SU-DHL-6 (cell line): ENCODE results near the gene BLTP3A.

Experiments
- H2AFZ ChIP-seq: fragments of 200-600 bp; sonication (generic); 2 replicates; pipeline ENCODE4 v1.6.1; 2014; ENCODE audit warnings: low read depth, mild to moderate bottlenecking, moderate library complexity, mixed read lengths, antibody characterized with exemption, low read length; ENCODE audit not compliant: severe bottlenecking
- H3F3A ChIP-seq: fragments of 200-600 bp; shearing (Covaris generic); 2 replicates; pipeline ENCODE4 v1.6.0; 2016; ENCODE audit warnings: antibody characterized with exemption, mild to moderate bottlenecking; ENCODE audit not compliant: insufficient read depth
- H3K27ac ChIP-seq: fragments of 200-600 bp; sonication (generic); 2 replicates; pipeline ENCODE4 v1.5.1; 2016; ENCODE audit warnings: low read depth, mild to moderate bottlenecking, low read length, moderate library complexity, mixed read lengths
- H3K27me3 ChIP-seq: fragments of 200-600 bp; sonication (generic), shearing (Covaris generic); 2 replicates; pipeline ENCODE4 v1.6.0; 2014; ENCODE audit warnings: mild to moderate bottlenecking, low read length
- H3K36me3 ChIP-seq: fragments of 200-600 bp; sonication (generic); 2 replicates; pipeline ENCODE4 v1.6.1; 2014; ENCODE audit warnings: mild to moderate bottlenecking, low read length, mixed read lengths
- H3K4me2 ChIP-seq: fragments of 300-600, 200-600 bp; shearing (Covaris generic), sonication (generic); 2 replicates; pipeline ENCODE4 v1.6.0; 2014; ENCODE audit warnings: low read length, low read depth, mild to moderate bottlenecking; ENCODE audit not compliant: poor library complexity, severe bottlenecking
- H3K4me3 ChIP-seq: fragments of 200-600 bp; sonication (generic); 2 replicates; pipeline ENCODE4 v1.5.1; 2014; ENCODE audit warnings: antibody characterized with exemption, low read length, mild to moderate bottlenecking, mixed read lengths; ENCODE audit not compliant: insufficient read depth, poor library complexity, severe bottlenecking
- H3K79me2 ChIP-seq: fragments of 200-600 bp; sonication (generic); 2 replicates; pipeline ENCODE4 v1.6.1; 2014; ENCODE audit warnings: mild to moderate bottlenecking, low read length, moderate library complexity; ENCODE audit not compliant: insufficient read depth
- H3K9ac ChIP-seq: fragments of 200-600 bp; sonication (generic); 2 replicates; pipeline ENCODE4 v1.7.0; 2014; ENCODE audit warnings: mild to moderate bottlenecking, low read length
- H3K9me2 ChIP-seq: fragments of 200-600 bp; sonication (generic); replicated peaks from 2 replicates; pipeline ENCODE4 v1.6.1; 2014; ENCODE audit warnings: low read length; ENCODE audit not compliant: insufficient read depth
- H3K9me3 ChIP-seq: fragments of 200-600 bp; sonication (generic); 2 replicates; pipeline ENCODE4 v1.6.1; 2014; ENCODE audit warnings: low read length, mixed read lengths; ENCODE audit not compliant: insufficient read depth
- H4K20me1 ChIP-seq: fragments of 200-600 bp; sonication (generic); 2 replicates; pipeline ENCODE4 v1.6.1; 2014; ENCODE audit warnings: low read depth, mild to moderate bottlenecking, antibody characterized with exemption, low read length, moderate library complexity, mixed read lengths
- EZH2phosphoT487 ChIP-seq: fragments of 200-600 bp; sonication (generic), shearing (Covaris generic); conservative IDR thresholded peaks from 2 replicates; pipeline ENCODE4 v1.6.1; 2018; ENCODE audit warnings: mild to moderate bottlenecking, antibody characterized with exemption, low read length, moderate library complexity, mixed read lengths
- TF ChIP-seq, protein P1 (sequence below): fragments of 200-600 bp; sonication (generic); IDR thresholded peaks from one replicate; pipeline ENCODE4 v1.5.1; 2017; ENCODE audit warnings: antibody characterized with exemption, mild to moderate bottlenecking, low read length, moderate library complexity; ENCODE audit not compliant: insufficient read depth, poor library complexity, severe bottlenecking

Gene BLTP3A

DNA sequence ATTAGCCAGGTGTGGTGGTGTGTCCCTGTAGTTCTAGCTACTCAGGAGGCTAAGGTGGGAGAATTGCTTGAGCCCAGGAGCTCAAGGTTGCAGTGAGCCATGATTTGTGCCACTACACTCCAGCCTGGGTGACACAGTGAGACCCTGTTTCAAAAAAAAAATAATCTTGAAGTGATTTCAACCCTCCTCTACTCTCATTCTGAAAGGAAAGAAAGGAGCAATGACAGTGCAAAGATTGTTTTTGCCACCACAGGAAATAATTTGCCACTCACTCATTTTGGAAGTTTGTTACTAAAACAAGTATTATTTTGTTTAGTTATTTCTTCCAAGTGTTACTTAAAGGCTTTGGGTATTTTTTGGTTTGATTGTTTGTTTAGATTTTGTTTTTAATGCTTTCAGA is 45.6 kb downstream of the BLTP3A start:
- Histone ChIP-seq H2AFZ (no peak overlapping the region), H3F3A (peaks cover 4% of the 10 kb centered on the region), H3K36me3 (peaks cover 27% of the 10 kb centered on the region; the same call in 1 of the 2 replicates), H4K20me1 (no peaks in the 10 kb centered on the region), H3K4me3 (no peak overlapping the region), H3K27ac (no peak overlapping the region), H3K9me3 (no peaks in the 10 kb centered on the region), H3K79me2 (no peaks in the 10 kb centered on the region), H3K4me2 (no peak overlapping the region), H3K27me3 (no peaks in the 10 kb centered on the region), H3K9ac (no peak overlapping the region), H3K9me2 (no peaks in the 10 kb centered on the region)
- TF ChIP-seq, protein P1, sequence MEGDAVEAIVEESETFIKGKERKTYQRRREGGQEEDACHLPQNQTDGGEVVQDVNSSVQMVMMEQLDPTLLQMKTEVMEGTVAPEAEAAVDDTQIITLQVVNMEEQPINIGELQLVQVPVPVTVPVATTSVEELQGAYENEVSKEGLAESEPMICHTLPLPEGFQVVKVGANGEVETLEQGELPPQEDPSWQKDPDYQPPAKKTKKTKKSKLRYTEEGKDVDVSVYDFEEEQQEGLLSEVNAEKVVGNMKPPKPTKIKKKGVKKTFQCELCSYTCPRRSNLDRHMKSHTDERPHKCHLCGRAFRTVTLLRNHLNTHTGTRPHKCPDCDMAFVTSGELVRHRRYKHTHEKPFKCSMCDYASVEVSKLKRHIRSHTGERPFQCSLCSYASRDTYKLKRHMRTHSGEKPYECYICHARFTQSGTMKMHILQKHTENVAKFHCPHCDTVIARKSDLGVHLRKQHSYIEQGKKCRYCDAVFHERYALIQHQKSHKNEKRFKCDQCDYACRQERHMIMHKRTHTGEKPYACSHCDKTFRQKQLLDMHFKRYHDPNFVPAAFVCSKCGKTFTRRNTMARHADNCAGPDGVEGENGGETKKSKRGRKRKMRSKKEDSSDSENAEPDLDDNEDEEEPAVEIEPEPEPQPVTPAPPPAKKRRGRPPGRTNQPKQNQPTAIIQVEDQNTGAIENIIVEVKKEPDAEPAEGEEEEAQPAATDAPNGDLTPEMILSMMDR, result no peak
- TF ChIP-seq EZH2phosphoT487, result no peak

DNA sequence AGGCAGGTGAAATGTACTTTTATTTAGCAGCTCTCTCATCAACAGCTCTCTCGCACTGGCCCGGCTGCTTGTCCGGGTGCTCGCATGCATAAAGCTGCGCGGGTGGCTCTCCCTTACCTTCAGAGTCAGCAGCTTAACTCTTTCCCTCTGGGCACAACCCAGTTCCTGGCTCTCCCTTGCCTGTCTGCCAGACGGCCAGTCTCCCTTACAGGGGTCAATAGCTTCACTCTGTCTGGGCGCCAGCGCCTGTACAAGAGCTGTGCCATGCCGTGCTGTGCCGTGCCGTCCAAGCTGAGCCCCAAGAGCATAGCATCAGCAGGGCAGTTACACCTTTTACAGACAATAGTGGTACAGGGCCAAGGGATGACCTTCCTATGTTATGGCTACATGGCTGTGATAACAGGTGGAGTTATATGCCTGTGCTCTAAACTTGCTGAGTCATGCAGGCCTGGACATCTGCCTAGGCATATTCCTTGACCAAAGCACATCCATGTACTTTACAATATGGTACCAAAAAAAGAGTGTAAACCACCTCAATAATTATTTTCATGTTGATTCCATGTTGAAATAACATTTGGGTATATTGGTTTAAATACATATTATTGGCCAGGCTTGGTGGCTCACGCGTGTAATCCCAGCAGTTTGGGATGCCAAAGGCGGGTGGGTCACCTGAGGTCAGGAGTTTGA is 47.9 kb downstream of the BLTP3A start:
- Histone ChIP-seq H3K27ac (no peak overlapping the region), H4K20me1 (no peaks in the 10 kb centered on the region), H3K9me2 (no peaks in the 10 kb centered on the region), H3K79me2 (no peaks in the 10 kb centered on the region), H3K4me3 (no peak overlapping the region), H3K27me3 (no peaks in the 10 kb centered on the region), H3K36me3 (peaks cover 20% of the 10 kb centered on the region; the same call in 1 of the 2 replicates), H2AFZ (no peak overlapping the region), H3K9ac (no peak overlapping the region), H3K9me3 (no peaks in the 10 kb centered on the region), H3K4me2 (no peak overlapping the region), H3F3A (peaks cover 4% of the 10 kb centered on the region)
- no peak for TF ChIP-seq EZH2phosphoT487
- TF ChIP-seq, protein P1, result no peak
